H54 (cell line): ENCODE measurements around the gene ARID5B.

Experiments
- DNase-seq: peaks from one replicate; pipeline ENCODE4 v3.0.0; 2011; ENCODE audit warnings: low spot score, mixed read lengths; ENCODE audit not compliant: insufficient read length
- FAIRE-seq: peaks from 3 replicates; lab custom pipeline; 2011; peaks lifted over from hg19 to GRCh38; lab: Jason Lieb, UNC
- POLR2A ChIP-seq: IDR thresholded peaks from 2 replicates; pipeline ENCODE4 v1.6.1; 2011; ENCODE audit warnings: low read depth, mild to moderate bottlenecking, low read length

ARID5B gene

DNA sequence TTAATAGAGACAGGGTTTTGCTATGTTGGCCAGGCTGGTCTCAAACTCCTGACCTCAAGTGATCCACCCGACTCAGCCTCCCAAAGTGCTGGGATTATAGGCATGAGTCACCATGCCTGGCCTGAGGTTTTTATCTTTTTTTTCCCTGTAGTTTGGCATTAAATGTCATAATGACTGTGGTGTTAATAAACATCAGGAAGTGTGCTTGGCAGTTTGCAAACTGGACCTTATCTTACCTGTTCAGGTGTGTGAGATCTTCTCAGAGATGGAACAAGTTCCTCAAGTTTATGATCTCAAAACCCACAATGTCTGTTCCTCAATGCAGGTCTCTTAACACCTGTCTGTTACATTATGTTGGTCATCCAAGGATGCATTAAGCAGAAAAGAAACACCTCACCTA is 80.0 kb downstream of the ARID5B start:
- TF ChIP-seq POLR2A = no peak
- FAIRE-seq = no peak

DNA sequence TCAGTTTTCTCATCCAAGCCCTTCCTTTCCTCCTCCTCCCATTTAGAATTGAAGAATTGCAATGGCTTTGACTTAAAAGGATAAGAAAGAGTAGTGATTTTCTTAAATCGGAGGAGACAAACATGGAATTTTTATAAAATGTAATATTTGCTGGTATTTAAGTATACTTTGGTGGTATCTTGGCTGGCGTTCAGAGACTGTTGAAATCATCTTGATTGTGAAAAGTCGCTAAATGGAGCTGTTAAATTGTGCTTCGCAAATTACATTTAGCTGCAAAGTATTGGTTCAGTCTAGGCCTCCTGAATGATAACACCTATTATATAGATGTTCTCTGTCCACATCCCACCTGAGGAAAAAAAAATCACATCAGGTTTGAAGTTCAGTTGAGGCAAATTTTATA is 81.8 kb downstream of the ARID5B start:
- DNase-seq (no peak), FAIRE-seq (no peak)
- TF ChIP-seq POLR2A = no peak

More for the DNA sequence above, 80.0 kb downstream of the ARID5B start:
- no peak for DNase-seq

DNA sequence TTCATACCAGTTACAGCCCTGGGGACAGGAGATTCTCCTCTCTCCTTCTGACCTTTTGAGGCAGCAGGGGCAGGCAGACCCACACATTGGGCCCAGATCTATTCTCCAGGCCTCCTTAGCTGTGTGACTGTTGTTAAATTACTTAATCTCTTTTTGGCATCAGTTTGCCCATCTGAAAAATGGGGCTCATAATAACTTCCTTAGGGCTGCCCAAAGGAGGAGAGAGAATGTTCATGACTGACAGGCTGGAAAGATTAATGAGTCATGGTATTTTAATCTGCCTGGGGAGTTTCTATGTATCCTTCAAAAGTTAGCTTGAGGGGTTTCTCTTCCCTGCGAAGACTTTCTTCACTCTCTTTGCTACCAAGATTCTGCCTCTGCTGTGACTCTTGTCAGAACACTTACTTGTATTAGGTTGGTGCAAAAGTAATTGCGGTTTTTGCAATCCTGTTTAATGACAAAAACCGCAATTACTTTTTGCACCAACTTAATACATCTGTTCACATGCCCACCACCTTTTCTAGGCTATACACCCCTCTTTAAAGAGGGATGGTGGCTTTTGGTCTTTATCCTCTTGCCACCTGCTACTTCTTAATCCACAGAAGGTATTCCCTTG is 83.4 kb downstream of the ARID5B start:
- DNase-seq (no peak), FAIRE-seq (no peak)
- TF ChIP-seq POLR2A = no peak

DNA sequence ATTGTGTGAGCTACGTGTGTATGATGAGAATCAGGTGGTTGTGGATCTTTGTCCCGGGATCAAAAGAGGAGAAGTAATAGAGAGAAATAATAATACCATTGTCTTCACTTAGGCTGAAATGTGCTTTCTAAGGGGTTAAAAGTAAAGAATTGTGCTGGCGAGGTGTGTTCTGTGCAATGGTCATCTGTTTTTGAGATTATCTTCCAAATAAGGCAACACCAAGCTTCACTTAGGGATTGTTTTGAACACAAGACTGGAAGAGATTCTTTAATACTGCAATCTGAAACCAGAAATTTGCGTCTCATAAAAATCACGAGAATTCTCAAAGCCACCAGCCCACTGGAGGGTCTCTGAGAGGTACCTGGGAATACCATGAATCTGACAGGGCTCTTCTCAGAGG is 84.2 kb downstream of the ARID5B start:
- DNase-seq (no peak), FAIRE-seq (no peak)
- TF ChIP-seq POLR2A = no peak

DNA sequence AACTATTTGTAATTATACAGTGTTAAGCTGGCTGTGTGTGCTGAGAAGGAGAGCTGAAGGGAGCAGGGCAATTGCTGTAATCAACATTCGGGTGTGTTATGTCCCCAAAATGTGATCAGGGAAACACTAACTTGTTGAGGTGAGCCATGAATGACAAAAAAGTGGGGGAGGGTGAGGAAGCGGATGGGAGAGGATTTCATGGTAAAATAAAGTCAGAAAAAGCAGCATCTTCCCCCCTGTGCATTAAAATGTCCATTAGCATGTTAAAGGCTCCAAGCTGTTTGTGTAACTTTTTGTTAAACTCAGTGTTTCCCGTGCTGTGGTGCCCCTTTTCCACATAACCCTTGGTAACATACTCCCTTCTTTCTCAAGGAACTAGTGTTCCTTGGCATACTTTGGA is 84.9 kb downstream of the ARID5B start:
- FAIRE-seq (no peak), DNase-seq (no peak)
- TF ChIP-seq POLR2A = no peak

DNA sequence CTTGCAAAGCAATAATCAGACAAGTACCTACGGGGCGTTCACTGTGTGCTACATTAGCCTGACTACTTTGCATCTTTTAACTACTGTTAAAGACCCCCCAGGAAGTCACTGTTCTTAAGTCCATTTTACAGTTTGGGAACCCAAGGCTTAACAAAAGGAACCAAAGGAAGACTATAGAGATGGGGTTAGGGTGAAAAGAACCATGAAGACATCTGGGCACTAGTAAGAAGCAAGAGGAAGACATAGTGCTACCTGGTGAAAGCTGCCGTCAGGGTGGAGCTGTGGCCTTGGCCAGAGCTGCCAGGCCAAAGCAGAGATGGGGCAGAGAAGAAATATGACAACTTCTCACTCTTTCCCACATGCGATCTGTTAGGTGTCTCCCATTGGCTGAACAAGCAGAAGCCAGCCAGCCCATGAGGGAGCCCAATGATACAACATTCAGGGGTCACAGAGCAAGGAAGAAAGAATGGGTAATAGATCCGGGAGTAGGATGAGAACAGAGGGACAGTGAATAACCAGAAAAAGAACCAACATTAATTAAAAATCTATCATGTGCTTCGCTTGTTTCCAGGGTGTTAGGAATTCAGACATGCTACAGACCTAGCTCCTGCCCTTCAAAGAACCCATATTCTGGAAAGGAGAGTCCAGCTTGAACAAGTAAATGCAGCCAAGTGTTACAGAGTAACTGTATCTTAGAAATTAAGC is 85.4 kb downstream of the ARID5B start:
- DNase-seq (no peak), FAIRE-seq (no peak)
- TF ChIP-seq POLR2A = no peak

DNA sequence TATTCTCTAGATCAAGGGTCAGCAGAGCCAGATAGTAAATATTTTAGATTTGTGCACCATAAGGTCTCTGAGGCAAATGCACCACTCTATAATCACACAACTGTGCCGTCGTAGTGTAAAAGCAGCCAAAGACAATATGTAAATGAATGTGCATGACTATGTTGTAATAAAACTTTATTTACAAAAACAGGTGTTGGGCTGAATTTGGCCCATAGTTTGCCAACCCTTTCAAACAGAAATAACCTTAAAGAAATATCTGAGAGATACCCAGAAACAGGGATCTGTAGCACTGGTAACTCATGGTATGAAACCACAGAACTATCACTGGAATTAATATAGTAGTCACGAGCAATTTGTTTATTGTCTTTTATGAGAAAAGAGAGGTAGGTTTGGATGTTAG is 86.0 kb downstream of the ARID5B start:
- no peak for DNase-seq
- FAIRE-seq = no peak
- no peak for TF ChIP-seq POLR2A

DNA sequence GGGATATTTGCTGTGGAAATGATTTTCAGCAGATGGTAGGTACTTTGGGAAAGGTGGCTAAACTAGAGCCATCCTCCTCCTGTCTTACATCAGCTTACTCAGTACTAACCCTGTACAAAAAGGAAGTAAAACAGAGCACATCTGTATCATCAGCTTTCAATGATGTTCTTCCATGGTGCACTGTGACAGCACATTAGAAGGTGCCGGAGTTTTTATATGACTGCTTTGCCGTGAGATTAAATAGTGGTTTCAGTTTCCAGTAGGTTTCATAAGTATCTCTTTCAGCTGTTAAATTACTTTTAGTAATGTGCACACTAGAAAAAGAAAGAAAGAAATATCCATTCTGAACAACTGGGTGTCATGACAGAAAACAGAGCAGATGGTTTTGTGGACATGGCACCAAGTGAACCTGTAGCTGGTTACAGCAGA is 86.5 kb downstream of the ARID5B start:
- DNase-seq (no peak), FAIRE-seq (no peak)
- TF ChIP-seq POLR2A = no peak

DNA sequence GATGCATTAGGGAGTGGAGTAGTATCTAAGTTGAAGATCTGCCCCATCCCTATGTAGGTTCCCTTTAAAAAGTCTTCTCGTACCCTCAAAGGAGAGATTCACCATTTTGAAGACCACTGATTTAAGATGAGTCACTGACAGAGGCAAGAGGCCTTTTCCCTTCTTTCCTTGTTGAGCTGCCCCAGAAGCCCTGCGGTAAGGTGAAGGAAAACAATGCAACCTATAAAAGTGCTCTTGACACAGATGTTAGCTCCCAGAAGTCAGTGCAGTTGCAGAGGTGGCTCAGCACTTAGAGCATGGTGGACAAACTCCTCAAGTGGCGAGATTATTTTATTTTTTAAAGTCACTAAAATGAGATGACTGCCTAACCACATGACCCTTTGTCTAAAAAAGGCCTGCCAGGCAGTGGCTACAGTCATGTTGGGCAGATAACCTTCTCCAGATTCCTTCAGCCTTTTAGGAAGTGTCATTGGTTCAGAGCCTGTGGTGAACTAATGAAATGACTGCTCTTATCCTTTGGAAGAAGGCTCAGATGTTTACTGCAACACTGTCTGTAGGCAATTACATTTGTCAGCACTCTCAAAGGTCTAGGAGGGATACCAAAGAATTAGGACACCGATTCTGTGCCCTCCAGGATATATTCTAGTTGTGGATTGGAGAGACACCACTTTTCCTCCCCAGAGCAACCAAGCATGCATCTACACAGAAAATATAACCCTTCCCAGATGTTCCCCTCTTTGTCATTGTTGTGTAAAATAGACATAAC is 88.7 kb downstream of the ARID5B start:
- DNase-seq = no peak
- no peak for FAIRE-seq
- no peak for TF ChIP-seq POLR2A

DNA sequence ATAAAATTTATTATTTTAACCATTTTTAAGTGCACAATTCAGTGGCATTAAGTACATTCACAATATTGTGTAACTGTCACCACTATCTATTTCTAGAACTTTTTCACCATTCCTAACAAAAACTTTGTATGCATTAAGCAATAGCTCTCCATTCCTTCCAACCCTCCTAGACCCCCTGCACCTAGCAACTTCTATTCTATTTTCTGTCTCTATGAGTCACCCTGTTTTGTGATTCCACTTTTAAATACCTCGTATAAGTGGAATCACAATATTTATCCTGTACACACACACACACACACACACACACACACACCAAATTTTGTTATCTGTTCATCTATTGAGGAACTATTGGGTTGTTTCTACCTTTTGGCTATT is 89.2 kb downstream of the ARID5B start:
- no peak for DNase-seq
- no peak for TF ChIP-seq POLR2A
- no peak for FAIRE-seq

DNA sequence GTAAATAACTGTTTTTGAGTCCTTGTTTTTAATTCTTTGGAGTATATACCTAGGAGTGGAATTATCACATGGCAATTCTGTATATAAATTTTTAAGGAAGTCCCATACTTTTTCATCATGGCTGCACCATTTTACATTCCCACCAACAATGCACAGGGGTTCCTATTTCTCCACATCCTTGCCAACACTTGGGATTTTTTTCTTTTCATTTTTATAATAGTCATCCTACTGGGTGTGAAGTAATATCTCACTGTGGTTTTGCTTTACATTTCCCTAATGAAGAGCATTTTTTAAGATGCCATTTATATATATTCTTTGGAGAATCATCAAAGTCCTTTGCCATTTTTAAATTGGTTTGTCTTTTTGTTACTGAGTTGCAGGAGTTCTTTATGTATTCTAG is 89.7 kb downstream of the ARID5B start:
- FAIRE-seq (no peak), DNase-seq (no peak)
- no peak for TF ChIP-seq POLR2A

DNA sequence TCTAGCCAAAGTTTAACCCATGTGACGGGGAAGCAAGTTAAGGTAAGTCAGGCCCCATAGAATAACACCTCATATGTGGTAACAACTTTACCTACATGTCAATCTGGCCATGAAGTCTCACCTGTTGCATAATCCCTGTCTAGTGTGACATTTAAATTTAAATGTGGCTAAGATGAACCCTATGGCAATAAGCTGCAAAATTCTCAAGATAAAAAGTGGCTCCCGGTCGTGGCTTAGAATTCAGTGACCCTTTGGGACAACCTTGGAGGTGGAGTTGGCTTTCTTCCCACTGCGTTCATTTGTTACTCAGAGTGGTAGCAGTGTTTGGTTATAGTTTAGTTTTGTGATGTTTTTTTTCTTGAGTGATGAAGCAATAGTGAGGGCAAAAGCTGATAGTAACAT is 90.6 kb downstream of the ARID5B start:
- DNase-seq (no peak), FAIRE-seq (peak; percentile 86)
- TF ChIP-seq POLR2A = no peak

DNA sequence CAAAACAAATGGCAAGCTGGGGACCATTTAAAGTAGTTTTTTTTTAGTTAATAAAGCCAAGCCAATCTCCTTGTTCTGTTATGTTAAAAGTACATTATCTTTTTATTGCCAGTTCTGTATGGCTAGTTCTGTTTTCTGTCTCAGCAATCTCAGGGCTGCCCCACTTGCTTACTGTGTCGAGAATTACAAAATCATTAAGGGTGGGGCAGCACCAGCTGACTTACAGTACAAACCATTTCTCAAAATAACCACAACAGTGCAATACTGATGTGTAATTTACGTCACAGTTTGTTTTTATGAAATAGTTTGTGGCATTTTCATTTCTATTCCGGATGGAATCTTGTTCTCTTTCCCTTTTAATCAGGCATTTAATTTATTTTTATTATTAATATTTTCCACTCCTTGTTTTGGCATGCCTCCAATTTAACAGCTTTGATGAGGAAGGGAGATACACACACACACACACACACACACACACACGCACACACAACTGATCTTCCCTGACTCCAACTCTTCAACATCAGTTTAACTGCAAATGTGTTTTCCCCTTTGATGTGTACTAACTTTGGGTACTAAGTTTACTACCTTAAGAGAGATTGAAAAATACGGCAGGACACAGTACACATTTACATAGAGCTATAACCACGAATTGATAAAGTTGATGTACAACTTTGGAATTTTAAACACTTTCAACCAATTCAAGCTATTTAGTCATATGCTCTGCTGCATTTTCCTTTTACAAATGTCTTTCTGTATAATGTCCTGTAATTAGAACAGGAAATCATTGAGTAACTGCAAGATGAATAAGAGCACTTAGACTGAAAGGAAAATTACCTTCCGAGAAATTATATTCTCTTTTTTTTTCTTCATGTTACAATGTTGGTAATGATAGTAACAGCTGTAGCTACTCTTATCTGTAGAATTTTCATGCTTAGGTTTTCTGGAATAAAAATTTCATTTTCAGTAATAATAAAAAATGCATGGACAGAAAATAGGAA is 91.5 kb downstream of the ARID5B start:
- FAIRE-seq (peak; percentile 86), DNase-seq (no peak)
- no peak for TF ChIP-seq POLR2A
